Measurements from ENCODE around the gene CFTR.

DNA sequence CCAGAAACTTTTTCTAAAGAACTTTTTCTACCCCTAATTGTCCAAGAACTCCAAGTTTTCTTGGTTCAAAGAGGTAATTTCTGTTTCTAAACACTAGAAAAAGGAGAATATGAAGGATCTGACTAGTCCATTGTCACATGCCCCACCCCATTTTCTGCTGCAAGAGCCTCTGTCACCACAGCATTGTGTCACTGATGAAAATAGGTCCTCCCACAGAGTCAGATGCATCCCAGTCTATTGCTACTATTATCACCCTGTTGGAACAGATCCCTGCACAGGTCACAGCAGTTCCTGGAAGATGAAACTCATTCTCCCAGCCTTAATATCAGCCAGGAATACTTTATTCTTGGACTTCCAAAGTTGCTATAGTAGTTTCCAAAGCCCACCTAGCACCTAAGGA lies 7.5 kb upstream of the CFTR start:
- TF ChIP-seq, protein P1, sequence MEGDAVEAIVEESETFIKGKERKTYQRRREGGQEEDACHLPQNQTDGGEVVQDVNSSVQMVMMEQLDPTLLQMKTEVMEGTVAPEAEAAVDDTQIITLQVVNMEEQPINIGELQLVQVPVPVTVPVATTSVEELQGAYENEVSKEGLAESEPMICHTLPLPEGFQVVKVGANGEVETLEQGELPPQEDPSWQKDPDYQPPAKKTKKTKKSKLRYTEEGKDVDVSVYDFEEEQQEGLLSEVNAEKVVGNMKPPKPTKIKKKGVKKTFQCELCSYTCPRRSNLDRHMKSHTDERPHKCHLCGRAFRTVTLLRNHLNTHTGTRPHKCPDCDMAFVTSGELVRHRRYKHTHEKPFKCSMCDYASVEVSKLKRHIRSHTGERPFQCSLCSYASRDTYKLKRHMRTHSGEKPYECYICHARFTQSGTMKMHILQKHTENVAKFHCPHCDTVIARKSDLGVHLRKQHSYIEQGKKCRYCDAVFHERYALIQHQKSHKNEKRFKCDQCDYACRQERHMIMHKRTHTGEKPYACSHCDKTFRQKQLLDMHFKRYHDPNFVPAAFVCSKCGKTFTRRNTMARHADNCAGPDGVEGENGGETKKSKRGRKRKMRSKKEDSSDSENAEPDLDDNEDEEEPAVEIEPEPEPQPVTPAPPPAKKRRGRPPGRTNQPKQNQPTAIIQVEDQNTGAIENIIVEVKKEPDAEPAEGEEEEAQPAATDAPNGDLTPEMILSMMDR (IDR thresholded peaks at IDR 0.05; ENCODE audit: low read length): no peak
- TF ChIP-seq EZH2 (optimal IDR thresholded peaks at IDR 0.05; ENCODE audit: low read depth, low read length): no peak
